Hematopoietic multipotent progenitor cell treated with erythropoietin and hydrocortisone succinate and interleukin-3 and kit ligand, for 15 days (in vitro differentiated cells): ENCODE results near the gene KDM6A.
"Not testable (repeated sequence)": the region's sequence is repeated elsewhere in the genome, so short reads cannot be mapped to it uniquely, and the experiment has no call there.

Experiments used
- DNase-seq: peaks from one replicate; pipeline ENCODE4 v3.0.0-alpha.2; 2015; ENCODE audit warnings: low spot score

Gene KDM6A

GRCh38 chrX:45009371-45010000 lies 136.5 kb downstream of the KDM6A start:
- DNase-seq: no peak

GRCh38 chrX:45011131-45011530 lies 138.1 kb downstream of the KDM6A start:
- DNase-seq: no peak

GRCh38 chrX:45011597-45011996 lies 138.6 kb downstream of the KDM6A start:
- no peak for DNase-seq

- no peak for DNase-seq
Observed at GRCh38 chrX:45017946-45018345, 145.0 kb downstream of the KDM6A start.

GRCh38 chrX:45022150-45022549 lies 149.2 kb downstream of the KDM6A start:
- peak; percentile 9 for DNase-seq

- no peak for DNase-seq
Observed at GRCh38 chrX:45024501-45024900, 151.5 kb downstream of the KDM6A start.

- DNase-seq: no peak
Observed at GRCh38 chrX:45026036-45026435, 153.0 kb downstream of the KDM6A start.

GRCh38 chrX:45031830-45032378 lies 158.9 kb downstream of the KDM6A start:
- DNase-seq: no peak

- DNase-seq: no peak
Observed at GRCh38 chrX:45035071-45035470, 162.1 kb downstream of the KDM6A start.

GRCh38 chrX:45036161-45036560 lies 163.2 kb downstream of the KDM6A start:
- no peak for DNase-seq

- DNase-seq: not testable (repeated sequence)
Observed at GRCh38 chrX:45040137-45040536, 167.1 kb downstream of the KDM6A start.

GRCh38 chrX:45046417-45046816 lies 173.4 kb downstream of the KDM6A start:
- no peak for DNase-seq

- DNase-seq: no peak
Observed at GRCh38 chrX:45050558-45050957, 177.6 kb downstream of the KDM6A start.

- DNase-seq: no peak
Observed at GRCh38 chrX:45056428-45057145, 183.6 kb downstream of the KDM6A start.

- DNase-seq: not testable (repeated sequence)
Observed at GRCh38 chrX:45059906-45060305, 186.9 kb downstream of the KDM6A start.

- no peak for DNase-seq
Observed at GRCh38 chrX:45063319-45064095, 190.5 kb downstream of the KDM6A start.

GRCh38 chrX:45068569-45068968 lies 195.6 kb downstream of the KDM6A start:
- DNase-seq: peak; percentile 4

- DNase-seq: peak; percentile 58
Observed at GRCh38 chrX:45070116-45071007, 197.4 kb downstream of the KDM6A start.

GRCh38 chrX:45073011-45073410 lies 200.0 kb downstream of the KDM6A start:
- not testable (repeated sequence) for DNase-seq

GRCh38 chrX:45077748-45078424 lies 204.9 kb downstream of the KDM6A start:
- no peak for DNase-seq

- DNase-seq: no peak
Observed at GRCh38 chrX:45083314-45083713, 210.3 kb downstream of the KDM6A start.
